ENCODE measurements around the gene ALK.

- TF ChIP-seq POLR2A (IDR thresholded peaks at IDR 0.05; ENCODE audit: low read length) (no peak), GATA1 (IDR thresholded peaks at IDR 0.05; ENCODE audit: low read depth, low read length) (no peak)
Observed at GRCh38 chr2:29894822-29895614, 26.4 kb downstream of the ALK start.
